Psoas muscle (tissue), 8 donors: Measurements from ENCODE around the gene HYAL3. TPM values are rescaled to one million over a fixed set of nuclear protein-coding genes. Genes with fewer than 3 reads are reported as not detected.

Experiments
- ATAC-seq, 4 donors: fragments of 200-7000 bp; cut with Tn5 transposase; one replicate each; pipeline ENCODE4 v1.9.1; 2020; ENCODE audit warnings: moderate library complexity in 3 of 4, mild to moderate bottlenecking in 2 of 4
- DNase-seq, 2 donors: peaks; one replicate each; pipeline ENCODE4 v3.0.0-alpha.2; 2020
- H3K27ac ChIP-seq: fragments of 200-600 bp; one replicate; pipeline ENCODE4 v1.8.0; 2022
- H3K27me3 ChIP-seq, 3 donors: fragments of 200-600 bp in 1 of 3; one replicate each; pipeline versions ENCODE4 v1.6.1 to v1.8.0; 2013 to 2022; ENCODE audit warnings: low read length in 2 of 3, mild to moderate bottlenecking in 2 of 3, moderate library complexity in 1 of 3; ENCODE audit not compliant: insufficient read depth in 3 of 3
- H3K36me3 ChIP-seq, 2 donors: fragments of 200-600 bp in 1 of 2; one replicate each; pipeline versions ENCODE4 v1.6.1 to v1.8.0; 2013 to 2022; ENCODE audit warnings: low read depth in 1 of 2, mild to moderate bottlenecking in 1 of 2, moderate library complexity in 1 of 2; ENCODE audit not compliant: insufficient read depth in 1 of 2
- H3K4me1 ChIP-seq: fragments of 200-600 bp; one replicate; pipeline ENCODE4 v1.8.0; 2022
- H3K4me3 ChIP-seq: fragments of 200-600 bp; one replicate; pipeline ENCODE4 v1.8.0; 2022; ENCODE audit warnings: mild to moderate bottlenecking
- H3K9me3 ChIP-seq: fragments of 200-600 bp; one replicate; pipeline ENCODE4 v1.8.0; 2022
- WGBS, 3 donors: extraction: QIAGEN DNeasy Blood & Tissue Kit; methylation state at CpG; one replicate each; pipeline versions ENCODE4 v1.1.6 to v1.1.7; 2013; 5-methylcytosine and 5-hydroxymethylcytosine counted together
- intact Hi-C, 2 donors: fragments of 100-400 bp; cut with DNase I; formaldehyde crosslinking; loops; one replicate each; pipeline versions ENCODE4 v1.11.0 to v1.14.2; 2022
- polyA plus RNA-seq, 3 donors: library from polyadenylated mRNA; stranded (reverse); fragments of 200-250 nt; gene quantifications; one replicate each; pipeline ENCODE4 v1.2.3, GENCODE V29; 2013
- total RNA-seq, 4 donors: library from RNA; stranded (reverse); fragmentation: NEBNext Ultra II Directional in 2 of 4; extraction: Animal tissue kit (Norgen Biotek cat#: 25700) in 2 of 4; gene quantifications; one replicate each; pipeline versions ENCODE4 v1.2.1 to v1.2.4, GENCODE V29; 2021 to 2023
- TF ChIP-seq, protein P1 (sequence below): fragments of 200-600 bp; IDR thresholded peaks from one replicate; pipeline ENCODE4 v1.8.0; 2022; ENCODE audit warnings: antibody characterized with exemption
- donor health status: healthy with polysubstance abuse.
- donor health status: DM: no; HTN: no; CAD: no; lungs with moderate emphysema.
- donor health status: Bipolar disorder and iron deficiency.
- donor health status: healthy.
- donor health status: DM: yes; HTN: yes; CAD: no.
- donor health status: DM: no; HTN: no; CAD: no.
- donor health status: DM: no; HTN: no; CAD: no.
- donor health status: DM: yes; HTN: yes; CAD: no.

Gene HYAL3
- total and polyA plus RNA-seq, 7 donors: 0.23 to 3.4 (median 0.65) TPM

DNA sequence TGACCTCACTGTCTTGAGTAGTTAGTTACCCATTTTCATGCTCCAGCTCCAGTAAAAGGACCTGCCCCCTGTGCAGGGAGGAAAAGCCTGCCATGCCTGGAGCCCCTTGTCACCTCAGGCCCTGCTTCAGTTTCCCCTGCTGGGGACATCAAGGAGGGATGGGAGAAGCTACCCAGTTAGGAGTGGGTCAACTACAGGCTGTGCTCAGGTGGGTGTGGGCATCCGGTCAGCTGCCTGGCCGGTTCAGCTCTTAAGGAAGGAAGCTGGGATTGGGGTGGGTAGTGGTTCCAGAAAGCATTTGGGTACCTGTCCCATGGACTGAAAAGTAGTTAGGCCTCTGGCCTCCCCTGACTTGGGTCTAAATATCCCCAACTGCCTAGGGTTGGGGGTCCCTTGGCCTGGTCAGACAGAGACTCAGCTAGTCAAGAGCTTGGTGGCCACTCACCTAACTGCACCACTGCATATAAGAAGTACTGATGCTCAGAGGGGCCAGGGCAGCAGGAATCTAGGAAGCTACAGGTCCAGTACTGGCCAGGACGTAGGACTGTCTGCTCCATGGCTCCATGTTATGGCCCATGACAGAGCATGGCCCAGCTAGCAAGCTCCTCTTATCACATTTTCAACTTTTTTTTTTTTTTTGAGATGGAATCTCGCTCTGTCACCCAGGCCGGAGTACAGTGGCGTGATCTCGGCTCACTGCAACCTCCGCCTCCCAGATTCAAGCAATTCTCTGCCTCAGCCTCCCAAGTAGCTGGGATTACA, 19.8 kb downstream of the HYAL3 start:
- Histone ChIP-seq H3K4me1 (peaks cover 18% of the 10 kb centered on the region), H3K36me3 (no peaks in the 10 kb centered on the region), H3K27ac (peak overlapping the region; percentile 79), H3K9me3 (no peaks in the 10 kb centered on the region), H3K4me3 (peak overlapping the region; percentile 60), H3K27me3 (peaks cover 0 to 1% (median 0%) of the 10 kb centered on the region in 3 donors)
- peak; percentile 16 to 42 (median 40) for ATAC-seq
- intact Hi-C loops: no loop called here
- TF ChIP-seq, protein P1, sequence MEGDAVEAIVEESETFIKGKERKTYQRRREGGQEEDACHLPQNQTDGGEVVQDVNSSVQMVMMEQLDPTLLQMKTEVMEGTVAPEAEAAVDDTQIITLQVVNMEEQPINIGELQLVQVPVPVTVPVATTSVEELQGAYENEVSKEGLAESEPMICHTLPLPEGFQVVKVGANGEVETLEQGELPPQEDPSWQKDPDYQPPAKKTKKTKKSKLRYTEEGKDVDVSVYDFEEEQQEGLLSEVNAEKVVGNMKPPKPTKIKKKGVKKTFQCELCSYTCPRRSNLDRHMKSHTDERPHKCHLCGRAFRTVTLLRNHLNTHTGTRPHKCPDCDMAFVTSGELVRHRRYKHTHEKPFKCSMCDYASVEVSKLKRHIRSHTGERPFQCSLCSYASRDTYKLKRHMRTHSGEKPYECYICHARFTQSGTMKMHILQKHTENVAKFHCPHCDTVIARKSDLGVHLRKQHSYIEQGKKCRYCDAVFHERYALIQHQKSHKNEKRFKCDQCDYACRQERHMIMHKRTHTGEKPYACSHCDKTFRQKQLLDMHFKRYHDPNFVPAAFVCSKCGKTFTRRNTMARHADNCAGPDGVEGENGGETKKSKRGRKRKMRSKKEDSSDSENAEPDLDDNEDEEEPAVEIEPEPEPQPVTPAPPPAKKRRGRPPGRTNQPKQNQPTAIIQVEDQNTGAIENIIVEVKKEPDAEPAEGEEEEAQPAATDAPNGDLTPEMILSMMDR: no peak
- 74 to 85% (median 75%) methylated on average over 8 of the region's 8 CpGs for WGBS, 3 donors
- no peak for DNase-seq

DNA sequence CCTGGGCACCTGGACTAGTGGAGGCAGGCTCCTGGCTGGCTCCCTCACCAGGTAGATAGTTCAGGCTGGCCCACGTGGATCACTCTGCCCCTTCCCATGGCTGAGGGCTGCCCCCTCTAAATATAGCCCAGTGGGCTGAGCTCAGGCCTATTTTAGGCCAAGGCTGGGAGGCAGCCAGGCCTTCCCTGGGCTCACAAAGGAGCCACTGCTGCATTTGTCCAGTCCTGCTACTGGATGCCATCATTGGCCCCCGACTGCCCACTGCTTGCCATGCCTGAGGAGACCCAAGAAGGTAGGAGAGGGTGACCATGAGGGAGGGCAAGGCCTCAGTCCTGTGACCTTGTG, 20.4 kb downstream of the HYAL3 start, which contains the start of gene LSMEM2:
TSS of gene LSMEM2 (plus strand) at position 208 of the 345 bp plus-strand sequence. CDS start at position 235, 27 bp downstream.
- H3K4me3 ChIP-seq: peak within 1 kb of the TSS; percentile 60
- peak within 1 kb of the TSS; percentile 79 for H3K27ac ChIP-seq
- H3K9me3 ChIP-seq: no peaks in the 10 kb centered on the region
- DNase-seq (peak; percentile 65 to 87), ATAC-seq (peak; percentile 89 to 94 (median 92))
- peaks cover 0 to 1% (median 0%) of the 10 kb centered on the region in 3 donors for H3K27me3 ChIP-seq
- 17 to 39% (median 21%) methylated on average over 2 of the region's 2 CpGs for WGBS, 3 donors
- peaks cover 18% of the 10 kb centered on the region for H3K4me1 ChIP-seq
- TF ChIP-seq, protein P1: no peak
- no peaks in the 10 kb centered on the region for H3K36me3 ChIP-seq
- intact Hi-C loops: no loop called here

DNA sequence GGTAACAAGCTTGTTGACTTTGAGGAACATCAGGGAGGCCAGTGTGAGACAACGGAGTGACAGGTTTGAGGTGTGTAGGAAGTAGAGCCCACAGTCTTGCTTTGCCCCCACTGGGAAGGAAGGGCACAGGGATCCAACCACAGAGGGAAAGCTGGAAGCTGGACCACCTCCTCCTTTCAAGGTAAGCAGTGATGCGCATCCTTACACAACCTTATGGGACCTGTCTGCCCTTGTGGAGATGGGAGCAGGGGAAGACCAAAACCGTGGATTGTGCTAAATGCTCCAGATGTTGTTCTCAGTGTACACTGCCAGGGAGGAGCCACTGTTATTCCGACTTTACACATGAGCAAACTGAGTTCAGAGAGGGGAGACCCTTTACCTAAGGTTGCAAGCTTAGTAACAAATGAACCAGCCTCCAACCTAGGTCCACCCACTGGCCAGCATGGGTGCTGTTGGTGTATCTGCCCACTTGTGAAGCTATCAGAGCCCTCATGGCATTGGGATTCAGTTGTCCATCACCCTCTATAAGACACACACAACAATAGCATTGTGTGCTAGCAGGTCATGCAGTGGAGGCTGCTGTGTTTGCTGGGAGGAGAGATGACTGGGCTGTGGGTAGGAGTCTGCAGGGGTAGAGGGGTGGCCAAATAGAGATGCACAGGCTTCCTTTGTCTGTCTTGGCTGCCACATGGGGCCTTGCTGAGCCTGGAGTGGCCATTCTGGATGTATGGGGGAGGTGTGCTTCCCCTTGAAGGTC, 20.9 kb downstream of the HYAL3 start:
- ATAC-seq (peak in 3 of 4 donors; percentile 17 to 37 (median 25)), DNase-seq (no peak)
- intact Hi-C loops: no loop called here
- Histone ChIP-seq H3K27ac (peak overlapping the region; percentile 79), H3K36me3 (no peaks in the 10 kb centered on the region), H3K4me3 (peak overlapping the region; percentile 60), H3K9me3 (no peaks in the 10 kb centered on the region), H3K27me3 (peaks cover 0 to 1% (median 0%) of the 10 kb centered on the region in 3 donors), H3K4me1 (peaks cover 20% of the 10 kb centered on the region)
- TF ChIP-seq, protein P1: no peak
- 73 to 78% (median 75%) methylated on average over 4 of the region's 4 CpGs for WGBS, 3 donors

DNA sequence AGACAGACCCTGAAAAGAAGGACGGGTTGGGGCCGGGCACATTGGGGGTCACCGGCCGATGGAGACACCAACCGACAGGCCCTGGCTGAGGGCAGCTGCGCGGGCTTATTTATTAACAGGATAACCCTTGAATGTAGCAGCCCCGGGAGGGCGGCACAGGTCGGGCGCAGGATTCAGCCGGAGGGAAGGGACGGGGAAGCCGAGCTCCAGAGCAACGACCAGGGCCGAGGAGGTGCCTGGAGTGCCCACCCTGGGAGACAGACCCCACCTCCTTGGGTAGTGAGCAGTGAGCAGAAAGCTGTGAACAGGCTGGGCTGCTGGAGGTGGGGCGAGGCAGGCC, 22.5 kb downstream of the HYAL3 start:
- TF ChIP-seq, protein P1: no peak
- no peak for ATAC-seq
- Histone ChIP-seq H3K4me3 (no peak overlapping the region), H3K9me3 (no peaks in the 10 kb centered on the region), H3K27ac (no peak overlapping the region), H3K4me1 (peaks cover 24% of the 10 kb centered on the region), H3K36me3 (no peaks in the 10 kb centered on the region), H3K27me3 (peaks cover 0 to 1% (median 0%) of the 10 kb centered on the region in 3 donors)
- DNase-seq: no peak
- WGBS, 3 donors: 85 to 87% (median 87%) methylated on average over 15 to 17 of the region's 17 CpGs
- intact Hi-C loops: no loop called here
